CD4-positive, alpha-beta T cell treated with Interleukin-15 for 4 hours (primary cell): ENCODE results near the gene PRDX5.

Experiments used
- DNase-seq: peaks from one replicate; pipeline ENCODE4 v3.0.0-alpha.2; 2020; ENCODE audit warnings: low spot score

PRDX5 gene

GRCh38 chr11:64324692-64325469 is 7.0 kb downstream of the PRDX5 start:
- no peak for DNase-seq

GRCh38 chr11:64327375-64327774 is 9.5 kb downstream of the PRDX5 start:
- DNase-seq = no peak

- no peak for DNase-seq
These were observed 10.1 kb downstream of the PRDX5 start for GRCh38 chr11:64327993-64328392.

GRCh38 chr11:64330888-64331287 is 13.0 kb downstream of the PRDX5 start:
- no peak for DNase-seq

GRCh38 chr11:64331569-64332371 is 13.8 kb downstream of the PRDX5 start:
- peak; percentile 79 for DNase-seq

GRCh38 chr11:64333556-64333955 is 15.6 kb downstream of the PRDX5 start:
- DNase-seq = no peak

- DNase-seq = no peak
These were observed 17.1 kb downstream of the PRDX5 start for GRCh38 chr11:64334764-64335735.

GRCh38 chr11:64337538-64338249 is 19.8 kb downstream of the PRDX5 start:
- DNase-seq = no peak

- DNase-seq = no peak
These were observed 20.8 kb downstream of the PRDX5 start for GRCh38 chr11:64338716-64339115.

- no peak for DNase-seq
These were observed 21.4 kb downstream of the PRDX5 start for GRCh38 chr11:64339286-64339685.

- DNase-seq = peak; percentile 87
These were observed 22.0 kb downstream of the PRDX5 start, which contains the start of gene CCDC88B for GRCh38 chr11:64339754-64340408. TSS of gene CCDC88B (plus strand) at chr11:64340204. CDS start at chr11:64340267, 63 bp downstream.

GRCh38 chr11:64340671-64341335 is 22.9 kb downstream of the PRDX5 start:
- peak; percentile 68 for DNase-seq

GRCh38 chr11:64341429-64341828 is 23.5 kb downstream of the PRDX5 start:
- no peak for DNase-seq

GRCh38 chr11:64341851-64342791 is 24.2 kb downstream of the PRDX5 start:
- DNase-seq = peak; percentile 90

GRCh38 chr11:64342869-64343745 is 25.2 kb downstream of the PRDX5 start:
- DNase-seq = no peak

- no peak for DNase-seq
These were observed 26.0 kb downstream of the PRDX5 start for GRCh38 chr11:64343767-64344559.

GRCh38 chr11:64344787-64345186 is 26.9 kb downstream of the PRDX5 start:
- no peak for DNase-seq
